Measurements from ENCODE around the gene PDLIM5. TPM values are rescaled to one million over a fixed set of nuclear protein-coding genes. Genes with fewer than 3 reads are reported as not detected.

PDLIM5 gene
- total RNA-seq, 3 donors from 2014 or later (not counting 1 experiment from before 2014, with no cell fraction given) = 41.8 to 94.8 (median 50.5) TPM

DNA sequence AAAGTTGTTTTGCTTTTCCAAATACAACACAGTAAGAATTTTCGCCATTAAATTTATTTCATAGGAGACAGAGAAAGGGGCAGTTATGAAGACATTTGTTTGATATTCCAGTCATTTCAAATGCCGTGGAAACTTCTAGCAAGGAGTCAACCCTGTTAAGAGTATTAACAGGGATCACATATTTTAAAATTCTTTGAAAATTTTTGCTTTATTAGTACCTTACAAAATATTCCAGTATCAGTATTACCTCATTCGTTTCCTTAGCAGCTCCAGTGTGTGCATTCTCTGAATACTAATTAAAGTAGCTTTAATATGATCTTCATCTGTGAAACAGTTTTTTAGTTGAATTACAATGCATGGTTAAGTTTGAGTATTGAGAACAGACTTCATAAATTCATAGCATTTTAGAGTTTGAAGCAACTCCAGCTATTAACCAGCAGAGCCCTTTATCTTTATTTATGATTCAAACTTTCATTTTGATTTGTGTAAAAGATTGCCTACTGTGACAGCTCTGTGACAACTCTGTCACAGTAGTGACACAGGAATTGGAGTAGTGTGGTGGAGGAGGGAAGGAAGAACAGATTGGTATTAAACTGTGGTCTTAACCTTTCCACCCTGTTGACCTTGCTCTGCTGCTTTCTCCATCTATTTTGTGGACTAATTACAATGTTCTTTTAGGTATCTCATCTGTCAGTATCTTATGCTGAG lies 86.3 kb downstream of the PDLIM5 start:
- H3K27ac Mint-ChIP-seq = no peak overlapping the region
- ATAC-seq (no peak), DNase-seq (no peak)
- no peak overlapping the region for H3K4me3 ChIP-seq (ENCODE audit: low read length)
- no peaks in the 10 kb centered on the region for H3K36me3 Mint-ChIP-seq
- TF ChIP-seq, protein P1, sequence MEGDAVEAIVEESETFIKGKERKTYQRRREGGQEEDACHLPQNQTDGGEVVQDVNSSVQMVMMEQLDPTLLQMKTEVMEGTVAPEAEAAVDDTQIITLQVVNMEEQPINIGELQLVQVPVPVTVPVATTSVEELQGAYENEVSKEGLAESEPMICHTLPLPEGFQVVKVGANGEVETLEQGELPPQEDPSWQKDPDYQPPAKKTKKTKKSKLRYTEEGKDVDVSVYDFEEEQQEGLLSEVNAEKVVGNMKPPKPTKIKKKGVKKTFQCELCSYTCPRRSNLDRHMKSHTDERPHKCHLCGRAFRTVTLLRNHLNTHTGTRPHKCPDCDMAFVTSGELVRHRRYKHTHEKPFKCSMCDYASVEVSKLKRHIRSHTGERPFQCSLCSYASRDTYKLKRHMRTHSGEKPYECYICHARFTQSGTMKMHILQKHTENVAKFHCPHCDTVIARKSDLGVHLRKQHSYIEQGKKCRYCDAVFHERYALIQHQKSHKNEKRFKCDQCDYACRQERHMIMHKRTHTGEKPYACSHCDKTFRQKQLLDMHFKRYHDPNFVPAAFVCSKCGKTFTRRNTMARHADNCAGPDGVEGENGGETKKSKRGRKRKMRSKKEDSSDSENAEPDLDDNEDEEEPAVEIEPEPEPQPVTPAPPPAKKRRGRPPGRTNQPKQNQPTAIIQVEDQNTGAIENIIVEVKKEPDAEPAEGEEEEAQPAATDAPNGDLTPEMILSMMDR (IDR thresholded peaks at IDR 0.05) = no peak
- no peak overlapping the region for H3K4me3 Mint-ChIP-seq
- H3K36me3 ChIP-seq (ENCODE audit: control insufficient read depth, insufficient read depth, low read length) = no peaks in the 10 kb centered on the region
- no peaks in the 10 kb centered on the region for H3K9me3 ChIP-seq (ENCODE audit: control insufficient read depth, insufficient read depth, low read length)
- H3K27me3 Mint-ChIP-seq (ENCODE audit: low read depth in 2 of 2) = no peaks in the 10 kb centered on the region
- H3K4me1 ChIP-seq (ENCODE audit: control insufficient read depth, insufficient read depth, low read length) = no peaks in the 10 kb centered on the region
- no peak overlapping the region for H3K27ac ChIP-seq (ENCODE audit: low read length)
- WGBS (ENCODE audit: insufficient coverage) = 100% methylated on average over 1 of the region's 3 CpGs
- H3K9me3 Mint-ChIP-seq = no peaks in the 10 kb centered on the region
- intact Hi-C loops (cut with micrococcal nuclease) = no loop called here
- H3K4me1 Mint-ChIP-seq = peaks cover 14 to 28% of the 10 kb centered on the region in 2 donors
- no peaks in the 10 kb centered on the region for H3K27me3 ChIP-seq (ENCODE audit: control insufficient read depth, insufficient read depth, low read length)

DNA sequence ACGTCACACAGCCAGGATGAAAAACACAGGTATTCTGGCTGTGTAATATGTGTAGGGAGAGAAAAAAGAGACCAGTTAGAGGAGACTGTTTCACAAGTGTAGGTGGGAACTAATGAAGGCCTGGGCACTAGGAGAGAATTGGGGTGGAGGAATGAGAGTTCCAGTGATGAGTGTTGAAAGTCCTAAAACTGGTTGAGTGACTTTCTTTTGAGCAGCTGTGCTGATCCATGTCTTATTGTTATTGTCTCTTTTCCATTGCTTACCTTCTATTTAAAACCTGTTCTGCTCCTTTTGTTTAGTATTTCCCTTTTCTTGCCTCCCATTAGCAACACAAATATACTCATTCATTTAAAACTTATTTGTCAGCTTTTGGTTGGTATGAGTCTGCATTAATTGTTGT lies 88.7 kb downstream of the PDLIM5 start:
- Histone ChIP-seq H3K27me3 (ENCODE audit: control insufficient read depth, insufficient read depth, low read length) (no peaks in the 10 kb centered on the region), H3K4me3 (ENCODE audit: low read length) (no peak overlapping the region), H3K27ac (ENCODE audit: low read length) (no peak overlapping the region), H3K4me1 (ENCODE audit: control insufficient read depth, insufficient read depth, low read length) (no peaks in the 10 kb centered on the region), H3K9me3 (ENCODE audit: control insufficient read depth, insufficient read depth, low read length) (no peaks in the 10 kb centered on the region), H3K36me3 (ENCODE audit: control insufficient read depth, insufficient read depth, low read length) (no peaks in the 10 kb centered on the region)
- TF ChIP-seq, protein P1 (IDR thresholded peaks at IDR 0.05) = no peak
- no peak overlapping the region for H3K27ac Mint-ChIP-seq
- no peaks in the 10 kb centered on the region for H3K27me3 Mint-ChIP-seq (ENCODE audit: low read depth in 2 of 2)
- intact Hi-C loops (cut with micrococcal nuclease) = no loop called here
- 96% methylated on average over 1 of the region's 1 CpG for WGBS (ENCODE audit: insufficient coverage)
- peaks cover 0 to 14% of the 10 kb centered on the region in 2 donors for H3K4me1 Mint-ChIP-seq
- no peaks in the 10 kb centered on the region for H3K9me3 Mint-ChIP-seq
- DNase-seq (no peak), ATAC-seq (no peak)
- H3K4me3 Mint-ChIP-seq = no peak overlapping the region
- no peaks in the 10 kb centered on the region for H3K36me3 Mint-ChIP-seq

DNA sequence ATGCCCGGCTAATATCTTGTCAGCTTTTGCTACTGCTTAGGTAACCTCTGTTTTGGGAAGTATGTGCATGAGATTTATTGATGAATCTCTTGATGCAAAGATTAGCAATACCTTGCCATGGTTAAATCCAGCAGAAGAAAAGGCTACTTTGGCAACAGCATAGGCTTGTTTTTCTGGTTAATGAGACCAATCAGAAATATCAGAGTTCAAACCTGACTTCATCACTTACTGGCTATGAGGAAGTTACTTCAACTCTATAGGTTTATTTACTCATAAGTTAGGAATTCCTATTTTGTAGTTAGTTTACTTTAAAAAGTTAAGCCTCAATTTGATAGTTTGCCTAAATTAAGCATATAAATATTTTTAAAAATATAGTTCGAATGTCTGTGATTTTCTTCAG lies 93.1 kb downstream of the PDLIM5 start:
- H3K27me3 ChIP-seq (ENCODE audit: control insufficient read depth, insufficient read depth, low read length) = no peaks in the 10 kb centered on the region
- no peaks in the 10 kb centered on the region for H3K4me1 ChIP-seq (ENCODE audit: control insufficient read depth, insufficient read depth, low read length)
- peaks cover 21 to 25% of the 10 kb centered on the region in 2 donors for H3K4me1 Mint-ChIP-seq
- no peak overlapping the region for H3K4me3 ChIP-seq (ENCODE audit: low read length)
- DNase-seq (no peak), ATAC-seq (no peak)
- no peaks in the 10 kb centered on the region for H3K36me3 Mint-ChIP-seq
- no peaks in the 10 kb centered on the region for H3K9me3 Mint-ChIP-seq
- H3K36me3 ChIP-seq (ENCODE audit: control insufficient read depth, insufficient read depth, low read length) = no peaks in the 10 kb centered on the region
- TF ChIP-seq, protein P1 (IDR thresholded peaks at IDR 0.05) = no peak
- H3K27me3 Mint-ChIP-seq (ENCODE audit: low read depth in 2 of 2) = no peaks in the 10 kb centered on the region
- no peaks in the 10 kb centered on the region for H3K9me3 ChIP-seq (ENCODE audit: control insufficient read depth, insufficient read depth, low read length)
- no peak overlapping the region for H3K27ac ChIP-seq (ENCODE audit: low read length)
- 93% methylated on average over 1 of the region's 2 CpGs for WGBS (ENCODE audit: insufficient coverage)
- no peak overlapping the region for H3K27ac Mint-ChIP-seq
- H3K4me3 Mint-ChIP-seq = no peak overlapping the region
- intact Hi-C loops (cut with micrococcal nuclease) = no loop called here

DNA sequence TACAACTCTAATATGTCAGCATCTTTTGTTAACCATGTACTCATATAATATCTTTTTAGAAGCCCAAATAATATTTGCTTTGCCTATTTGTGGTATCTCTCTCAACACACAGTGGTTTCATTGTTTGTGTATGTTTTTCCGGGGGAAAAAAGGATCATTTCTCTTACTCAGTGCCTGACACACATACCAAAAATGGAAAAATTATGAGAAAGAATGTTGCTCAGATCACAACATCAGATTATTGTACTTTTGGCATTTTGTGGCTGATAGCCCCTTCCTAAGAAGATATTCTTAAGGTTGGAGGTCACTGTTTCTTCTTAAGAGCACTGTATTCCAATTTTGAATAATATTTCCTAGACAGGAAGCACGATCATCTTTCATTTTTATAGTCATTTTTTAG lies 93.6 kb downstream of the PDLIM5 start:
- Mint-ChIP-seq H3K4me1 (peaks cover 21 to 25% of the 10 kb centered on the region in 2 donors), H3K4me3 (no peak overlapping the region), H3K27me3 (ENCODE audit: low read depth in 2 of 2) (no peaks in the 10 kb centered on the region), H3K27ac (no peak overlapping the region), H3K9me3 (no peaks in the 10 kb centered on the region), H3K36me3 (no peaks in the 10 kb centered on the region)
- no peaks in the 10 kb centered on the region for H3K36me3 ChIP-seq (ENCODE audit: control insufficient read depth, insufficient read depth, low read length)
- no peaks in the 10 kb centered on the region for H3K9me3 ChIP-seq (ENCODE audit: control insufficient read depth, insufficient read depth, low read length)
- no peak for DNase-seq
- TF ChIP-seq, protein P1 (IDR thresholded peaks at IDR 0.05) = no peak
- H3K27me3 ChIP-seq (ENCODE audit: control insufficient read depth, insufficient read depth, low read length) = no peaks in the 10 kb centered on the region
- no peak overlapping the region for H3K27ac ChIP-seq (ENCODE audit: low read length)
- H3K4me3 ChIP-seq (ENCODE audit: low read length) = no peak overlapping the region
- 83% methylated on average over 1 of the region's 2 CpGs for WGBS (ENCODE audit: insufficient coverage)
- no peak for ATAC-seq
- H3K4me1 ChIP-seq (ENCODE audit: control insufficient read depth, insufficient read depth, low read length) = no peaks in the 10 kb centered on the region
- intact Hi-C loops (cut with micrococcal nuclease) = no loop called here

Measured in natural killer cell (primary cell).